OCI-LY3 (cell line): ENCODE results near the gene COL27A1.

ENCODE experiments used
- EZH2phosphoT487 ChIP-seq: fragments of 200-600 bp; shearing (Covaris generic); IDR thresholded peaks from 2 replicates; pipeline ENCODE4 v1.6.1; 2018; ENCODE audit warnings: antibody characterized with exemption, mixed run types, low read depth
- TF ChIP-seq, protein P1 (sequence below): fragments of 200-600, 300-600 bp; sonication (generic); IDR thresholded peaks from 2 replicates; pipeline ENCODE4 v1.5.1; 2014; ENCODE audit warnings: antibody characterized with exemption, low read length, low read depth

DNA sequence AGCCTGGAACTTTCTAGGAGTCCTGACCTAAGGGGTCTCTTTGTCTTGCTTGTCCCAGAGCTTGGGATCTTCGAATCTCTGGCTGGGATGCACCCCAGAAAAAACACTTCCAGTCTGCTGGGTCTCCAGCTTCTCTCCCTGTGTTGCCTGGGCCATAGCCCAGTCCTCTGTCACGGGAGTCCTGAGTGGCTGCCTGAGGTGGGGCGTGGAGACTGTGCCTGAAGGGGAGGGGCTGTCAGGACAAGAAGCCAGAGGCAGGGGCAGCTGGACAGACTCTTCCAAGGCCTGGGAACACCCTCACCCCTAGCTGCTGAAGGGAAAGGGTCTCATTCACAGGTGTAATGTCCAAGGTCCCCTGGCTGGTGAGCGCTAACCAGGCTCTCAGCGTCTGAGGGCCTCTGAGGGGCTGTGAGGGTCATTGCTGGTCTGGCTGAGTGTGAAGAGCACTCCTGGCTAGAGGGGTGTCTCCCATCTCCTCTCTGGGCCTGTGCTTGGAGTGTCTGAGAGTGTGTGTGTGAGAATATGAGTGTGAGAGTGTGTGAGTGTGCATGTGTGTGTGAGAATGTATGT is 20.4 kb upstream of the COL27A1 start:
- TF ChIP-seq, protein P1, sequence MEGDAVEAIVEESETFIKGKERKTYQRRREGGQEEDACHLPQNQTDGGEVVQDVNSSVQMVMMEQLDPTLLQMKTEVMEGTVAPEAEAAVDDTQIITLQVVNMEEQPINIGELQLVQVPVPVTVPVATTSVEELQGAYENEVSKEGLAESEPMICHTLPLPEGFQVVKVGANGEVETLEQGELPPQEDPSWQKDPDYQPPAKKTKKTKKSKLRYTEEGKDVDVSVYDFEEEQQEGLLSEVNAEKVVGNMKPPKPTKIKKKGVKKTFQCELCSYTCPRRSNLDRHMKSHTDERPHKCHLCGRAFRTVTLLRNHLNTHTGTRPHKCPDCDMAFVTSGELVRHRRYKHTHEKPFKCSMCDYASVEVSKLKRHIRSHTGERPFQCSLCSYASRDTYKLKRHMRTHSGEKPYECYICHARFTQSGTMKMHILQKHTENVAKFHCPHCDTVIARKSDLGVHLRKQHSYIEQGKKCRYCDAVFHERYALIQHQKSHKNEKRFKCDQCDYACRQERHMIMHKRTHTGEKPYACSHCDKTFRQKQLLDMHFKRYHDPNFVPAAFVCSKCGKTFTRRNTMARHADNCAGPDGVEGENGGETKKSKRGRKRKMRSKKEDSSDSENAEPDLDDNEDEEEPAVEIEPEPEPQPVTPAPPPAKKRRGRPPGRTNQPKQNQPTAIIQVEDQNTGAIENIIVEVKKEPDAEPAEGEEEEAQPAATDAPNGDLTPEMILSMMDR, result no peak
- TF ChIP-seq EZH2phosphoT487, result no peak
